Fibroblast of villous mesenchyme (primary cell): ENCODE data around the gene LZTS3. TPM values are rescaled to one million over a fixed set of nuclear protein-coding genes. Genes with fewer than 3 reads are reported as not detected.
A peak's percentile ranks its signal among the peaks of the same experiment; 100 is the strongest.
"Not testable (repeated sequence)": the region's sequence is repeated elsewhere in the genome, so short reads cannot be mapped to it uniquely, and the experiment has no call there.

ENCODE experiments used
- DNase-seq: peaks from one replicate; pipeline ENCODE4 v3.0.0-alpha.2; 2010; ENCODE audit warnings: low read depth
- H3K4me3 ChIP-seq: 2 replicates; pipeline ENCODE4 v1.5.1; 2011; ENCODE audit warnings: low read depth, mild to moderate bottlenecking, low read length
- CTCF ChIP-seq: IDR thresholded peaks from 2 replicates; pipeline ENCODE4 v1.5.1; 2012; ENCODE audit warnings: low read depth, mild to moderate bottlenecking, low read length; ENCODE audit not compliant: insufficient read depth
- total RNA-seq: library from RNA; depleted of rRNA; stranded (reverse); fragments of >200 nt; gene quantifications from 2 replicates; pipeline ENCODE4 v1.2.3, GENCODE V29; 2012

Gene LZTS3
- 10.3 and 13.8 TPM in 2 replicates for total RNA-seq

GRCh38 chr20:3172933-3173609 lies at the start of gene LZTS3:
TSS of gene LZTS3 (minus strand) at chr20:3173549. CDS start at chr20:3167163, 6,386 bp downstream.
- peak; percentile 41 for DNase-seq
- no peak for TF ChIP-seq CTCF
- peak within 1 kb of the TSS; percentile 92 for H3K4me3 ChIP-seq

GRCh38 chr20:3221398-3222226 lies 48.3 kb upstream of the LZTS3 start:
- DNase-seq: no peak
- no peak for TF ChIP-seq CTCF
- H3K4me3 ChIP-seq: no peak overlapping the region

GRCh38 chr20:3218307-3218988 lies 45.1 kb upstream of the LZTS3 start:
- peak; percentile 90 for TF ChIP-seq CTCF
- no peak overlapping the region for H3K4me3 ChIP-seq
- DNase-seq: peak; percentile 38

- DNase-seq, H3K4me3 ChIP-seq: not testable (repeated sequence)
Measured at GRCh38 chr20:3215359-3215917, 42.1 kb upstream of the LZTS3 start.

GRCh38 chr20:3213226-3213625 lies 39.9 kb upstream of the LZTS3 start:
- H3K4me3 ChIP-seq: no peak overlapping the region
- no peak for DNase-seq
- no peak for TF ChIP-seq CTCF

- TF ChIP-seq CTCF: no peak
- DNase-seq: no peak
- peak overlapping the region; percentile 98 for H3K4me3 ChIP-seq
Measured at GRCh38 chr20:3210346-3210745, 37.0 kb upstream of the LZTS3 start.

GRCh38 chr20:3209946-3210317 lies 36.6 kb upstream of the LZTS3 start:
- peak; percentile 16 for DNase-seq
- TF ChIP-seq CTCF: no peak
- peak overlapping the region; percentile 98 for H3K4me3 ChIP-seq
